GM21529 (cell line): Measurements from ENCODE around the gene ZNF536.
"Not testable (repeated sequence)": the region's sequence is repeated elsewhere in the genome, so short reads cannot be mapped to it uniquely, and the experiment has no call there.

Experiments used
- ATAC-seq: cut with Tn5 transposase; IDR thresholded peaks from one replicate; pipeline ENCODE4 v1.9.1; 2021; ENCODE audit not compliant: unreplicated experiment

Gene ZNF536

DNA sequence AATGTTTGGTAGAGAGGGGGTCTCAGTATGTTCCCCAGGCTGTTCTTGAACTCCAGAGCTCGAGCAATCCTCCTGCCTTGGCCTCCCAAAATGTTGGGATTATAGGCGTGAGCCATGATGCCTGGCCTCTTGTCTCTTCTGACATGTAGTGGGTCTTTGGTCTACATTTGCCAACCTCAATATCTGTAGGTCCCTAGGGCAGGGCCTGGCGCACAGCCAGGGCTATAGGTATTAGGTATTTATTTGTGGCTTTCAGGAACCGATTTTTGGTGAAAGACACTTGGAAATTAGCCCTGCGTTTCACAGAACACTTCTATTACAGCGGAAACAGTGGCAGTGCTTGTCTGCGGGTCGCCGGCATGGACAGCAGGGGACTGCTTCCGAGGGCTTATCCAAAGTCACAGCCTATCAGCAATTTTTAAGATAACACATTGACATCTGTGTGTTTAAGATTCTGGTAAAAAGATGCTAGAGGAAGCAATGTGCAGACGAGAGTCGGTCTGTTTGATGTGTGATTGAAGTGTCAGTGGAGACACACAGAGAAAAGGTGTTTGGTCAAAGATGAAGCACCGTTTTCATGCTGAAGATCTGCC, 14.5 kb downstream of the ZNF536 start:
- ATAC-seq, result no peak

GRCh38 chr19:30387311-30388115, 15.3 kb downstream of the ZNF536 start:
- ATAC-seq, result no peak

- no peak for ATAC-seq
Measured at GRCh38 chr19:30388327-30388726, 16.1 kb downstream of the ZNF536 start.

- ATAC-seq, result no peak
Measured at GRCh38 chr19:30388819-30389218, 16.6 kb downstream of the ZNF536 start.

DNA sequence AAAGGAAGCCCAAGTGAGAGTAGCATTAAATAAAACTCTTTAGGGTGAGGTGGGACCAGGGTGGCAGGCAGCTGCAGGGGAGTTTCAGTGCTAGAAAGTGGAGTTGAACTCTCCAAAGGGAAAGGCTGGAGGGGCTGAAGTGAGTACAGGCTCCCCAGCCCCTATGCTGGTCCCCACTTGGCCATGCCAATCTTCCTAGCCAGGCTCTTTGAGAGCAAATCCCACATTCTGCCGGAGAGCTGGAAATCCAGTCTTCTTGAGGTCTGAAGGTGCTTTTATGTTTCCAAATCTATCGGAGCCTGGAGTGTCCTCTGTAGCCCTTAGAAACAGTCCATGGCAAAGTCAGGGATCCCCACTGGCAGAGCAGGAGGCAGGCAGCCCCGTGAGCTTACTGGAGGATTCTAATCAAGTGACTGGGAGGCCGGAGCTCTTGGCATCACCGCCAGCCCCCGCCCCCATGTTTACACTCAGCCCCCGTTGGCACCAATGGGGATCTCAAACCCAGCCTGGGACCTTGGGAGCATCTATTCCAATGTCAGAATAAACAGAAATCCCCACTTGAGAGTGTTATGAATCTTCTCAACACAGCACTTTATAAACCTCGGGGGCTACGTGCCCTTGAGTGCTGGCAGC, 18.3 kb downstream of the ZNF536 start:
- no peak for ATAC-seq

DNA sequence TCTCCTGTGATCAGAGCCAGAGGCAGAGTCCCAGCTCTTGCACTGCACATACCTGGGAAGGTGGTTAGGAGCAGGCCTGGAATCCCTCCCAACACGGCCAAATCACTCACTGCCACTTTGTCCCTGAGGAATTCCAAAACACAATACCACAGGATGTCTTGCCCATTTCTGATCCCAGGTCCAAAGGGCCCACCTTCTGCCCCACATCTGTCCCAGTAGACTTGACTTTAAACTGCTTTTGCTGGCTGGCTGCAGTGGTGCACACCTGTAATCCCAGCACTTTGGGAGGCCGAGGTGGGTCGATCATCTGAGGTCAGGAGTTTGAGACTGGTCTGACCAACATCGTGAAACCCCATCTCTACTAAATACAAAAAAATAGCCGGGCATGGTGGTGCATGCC, 18.9 kb downstream of the ZNF536 start:
- no peak for ATAC-seq

DNA sequence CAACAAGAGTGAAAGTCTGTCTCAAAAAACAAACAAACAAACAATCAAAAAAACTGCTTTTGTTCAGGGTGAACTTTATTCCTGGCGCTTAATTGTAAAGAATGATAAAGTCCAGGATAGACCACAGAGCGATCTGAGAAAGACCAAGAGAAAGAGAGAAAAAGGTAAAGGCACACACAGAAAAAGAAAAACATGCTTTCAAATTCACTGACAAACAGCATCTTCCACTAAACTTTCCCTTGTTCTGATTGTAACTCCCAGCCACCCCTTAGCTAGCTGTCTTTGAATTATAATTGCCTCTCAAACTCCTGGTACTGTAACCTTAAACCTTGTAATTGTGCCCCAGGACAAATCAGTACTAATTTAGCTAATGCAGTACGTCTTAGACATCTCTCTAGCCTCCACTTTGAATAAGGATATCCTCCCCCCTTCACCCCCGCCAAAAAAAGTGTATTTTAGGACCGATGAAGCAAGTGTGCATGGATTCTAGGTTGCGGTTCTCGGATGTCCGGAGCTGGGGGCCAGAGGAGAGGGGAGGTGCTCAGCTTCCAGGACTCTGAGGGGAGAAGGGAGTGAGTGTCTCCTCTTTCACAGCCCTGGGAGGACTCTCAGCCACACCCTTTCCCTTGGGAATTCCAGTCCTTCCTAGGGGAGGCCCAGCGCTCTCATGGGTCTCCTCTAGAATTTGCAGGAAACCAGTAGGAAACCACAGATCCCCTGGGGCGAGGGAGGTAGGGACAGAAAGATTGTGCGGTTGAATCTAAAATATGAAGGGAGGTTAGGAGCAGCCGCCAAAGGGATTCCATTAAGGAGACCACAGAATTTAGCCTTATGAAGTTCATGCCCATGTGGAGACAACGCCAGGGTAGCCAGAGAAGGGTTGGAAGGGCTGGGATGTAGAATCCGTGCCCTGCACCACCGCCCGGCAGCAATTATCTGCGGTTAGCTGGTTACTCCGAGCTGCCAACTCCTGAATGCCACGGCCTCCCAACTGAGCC, 19.7 kb downstream of the ZNF536 start:
- ATAC-seq, result no peak

DNA sequence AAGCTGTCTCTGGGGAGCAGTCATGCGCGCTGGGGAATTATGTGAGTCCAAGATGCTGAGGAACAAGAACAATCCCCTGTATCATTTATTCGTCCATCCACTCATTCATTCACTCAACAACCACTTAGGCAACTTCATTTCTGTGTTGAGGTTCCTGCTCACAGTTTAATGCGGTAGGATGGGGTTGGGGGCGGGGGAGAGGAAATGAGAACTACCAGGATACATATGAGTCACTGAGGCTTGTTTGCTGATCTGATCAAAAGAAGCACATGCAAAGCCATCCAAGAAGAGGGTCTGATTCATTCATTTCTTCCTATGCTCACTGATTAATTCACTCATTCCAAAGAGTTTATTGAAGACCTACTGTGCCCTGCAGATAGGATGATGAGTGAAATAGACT, 20.9 kb downstream of the ZNF536 start:
- no peak for ATAC-seq

DNA sequence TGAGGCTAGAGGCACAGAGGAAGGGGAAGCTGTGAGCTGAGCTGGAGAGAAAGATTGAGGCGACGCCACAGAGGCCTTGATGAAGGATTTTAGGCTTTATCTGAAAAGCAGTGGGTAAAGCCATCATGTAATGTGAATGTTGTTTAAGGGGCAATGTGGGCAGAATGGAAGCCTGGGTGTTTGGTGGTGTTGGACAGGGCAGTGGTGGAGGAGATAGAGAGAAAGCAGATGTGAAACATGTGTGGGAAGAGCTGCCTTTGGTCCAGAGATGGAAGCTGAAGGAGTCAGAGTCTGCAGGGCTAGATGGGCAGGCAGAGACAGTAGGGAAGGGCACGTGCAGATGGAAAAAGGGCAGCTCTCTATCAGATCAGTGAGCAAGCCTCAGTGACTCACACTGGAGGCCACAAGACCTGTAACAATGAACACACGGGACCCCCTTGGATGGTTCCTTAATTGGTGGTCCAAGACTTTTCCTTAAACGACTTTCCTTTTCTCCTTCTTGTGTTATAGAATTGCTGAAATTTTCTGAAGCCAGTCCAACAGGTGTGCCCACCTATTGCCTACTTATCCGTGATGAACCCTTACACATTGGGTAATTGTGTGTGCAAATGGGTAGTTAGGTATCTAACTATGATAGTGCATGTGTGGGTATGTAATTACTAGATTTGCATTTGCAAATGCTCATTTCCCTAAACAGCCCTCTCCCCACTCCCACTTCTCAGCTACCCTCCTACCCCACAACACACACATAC, 21.7 kb downstream of the ZNF536 start:
- no peak for ATAC-seq

DNA sequence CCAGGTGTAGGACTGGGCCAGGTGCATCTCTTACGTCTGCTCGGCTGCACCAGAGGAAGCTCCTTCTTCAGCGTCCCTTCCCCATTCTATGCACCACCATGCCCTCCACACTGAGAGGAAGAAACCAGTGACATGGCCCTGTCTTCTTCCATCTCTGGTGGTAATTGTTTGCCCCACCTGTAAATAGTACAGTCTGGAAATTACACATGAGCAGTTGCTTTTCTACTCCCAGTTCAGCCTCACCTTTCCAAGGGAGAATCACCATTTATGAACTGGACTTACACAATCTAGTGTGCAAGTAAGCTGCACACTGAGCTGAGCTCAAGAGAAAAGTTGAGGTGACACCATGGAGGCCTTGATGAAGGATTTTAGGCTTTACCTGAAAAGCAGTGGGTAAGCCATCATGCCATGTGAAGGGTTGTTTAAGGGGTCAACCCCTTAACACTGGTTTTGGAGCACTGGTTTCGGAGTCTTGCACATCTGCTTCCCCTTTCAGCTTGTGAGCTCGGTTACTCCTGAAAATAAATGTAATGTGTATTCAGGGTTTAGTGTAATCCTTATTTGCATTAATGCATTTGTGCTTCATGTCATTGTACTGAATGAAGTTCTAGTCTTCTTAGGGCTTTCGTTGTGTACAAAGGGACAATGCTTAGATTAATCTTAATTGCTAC, 22.4 kb downstream of the ZNF536 start:
- no peak for ATAC-seq

DNA sequence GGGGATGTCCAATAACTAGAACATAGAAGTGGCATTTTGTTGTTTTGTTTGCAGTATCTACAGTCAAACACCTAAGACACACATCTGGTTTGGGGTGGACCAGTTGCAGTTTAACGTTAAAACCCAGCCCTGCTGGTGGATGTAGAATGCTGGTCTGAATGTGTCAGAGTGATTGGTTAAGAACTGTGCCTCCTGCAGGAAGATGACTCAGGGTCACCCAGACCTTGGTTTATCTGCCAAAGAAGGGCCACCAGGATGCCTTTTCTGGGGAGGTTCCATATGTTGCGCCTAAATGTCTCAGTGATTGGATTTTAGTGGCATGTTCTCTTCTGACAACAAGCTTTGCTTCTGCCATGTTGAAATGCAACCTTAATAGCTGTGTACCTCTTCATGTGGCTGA, 23.1 kb downstream of the ZNF536 start:
- ATAC-seq, result no peak

DNA sequence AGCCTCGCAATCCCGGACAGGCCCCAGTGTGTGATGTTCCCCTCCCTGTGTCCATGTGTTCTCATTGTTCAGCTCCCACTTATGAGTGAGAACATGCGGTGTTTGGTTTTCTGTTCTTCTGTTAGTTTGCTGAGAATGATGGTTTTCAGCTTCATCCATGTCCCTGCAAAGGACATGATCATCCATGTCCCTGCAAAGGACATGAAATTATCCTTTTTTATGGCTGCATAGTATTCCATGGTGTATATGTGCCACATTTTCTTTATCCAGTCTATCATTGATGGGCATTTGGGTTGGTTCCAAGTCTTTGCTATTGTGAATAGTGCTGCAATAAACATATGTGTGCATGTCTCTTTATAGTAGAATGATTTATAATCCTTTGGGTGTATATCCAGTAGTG, 26.4 kb downstream of the ZNF536 start:
- ATAC-seq, result not testable (repeated sequence)

- no peak for ATAC-seq
Measured at GRCh38 chr19:30401956-30402355, 29.8 kb downstream of the ZNF536 start.

- no peak for ATAC-seq
Measured at GRCh38 chr19:30402436-30403202, 30.4 kb downstream of the ZNF536 start.

GRCh38 chr19:30403203-30403985, 31.2 kb downstream of the ZNF536 start:
- no peak for ATAC-seq

GRCh38 chr19:30406220-30407067, 34.3 kb downstream of the ZNF536 start:
- no peak for ATAC-seq

- no peak for ATAC-seq
Measured at GRCh38 chr19:30407068-30407709, 35.0 kb downstream of the ZNF536 start.
